ENCODE data around the gene NAA16. TPM values are rescaled to one million over a fixed set of nuclear protein-coding genes. Genes with fewer than 3 reads are reported as not detected.
A peak's percentile ranks its signal among the peaks of the same experiment; 100 is the strongest.

NAA16 gene
- total RNA-seq, 6 experiments from 2014 or later = 5.0 to 9.9 (median 7.6) TPM

GRCh38 chr13:41325752-41326151 lies 14.7 kb downstream of the NAA16 start:
- no peak for ATAC-seq

GRCh38 chr13:41326661-41327060 lies 15.6 kb downstream of the NAA16 start:
- 90% methylated on average over 1 of the region's 1 CpG for WGBS (ENCODE audit: insufficient coverage, low coverage, low lambda C conversion rate, missing lambda C conversion rate)
- intact Hi-C loops (cut with DNase I) = no loop called here
- Histone ChIP-seq H3K36me3 (peaks cover 0 to 29% (median 2%) of the 10 kb centered on the region in 4 donors), H3K4me3 (no peak overlapping the region), H3K9me3 (no peaks in the 10 kb centered on the region), H3K27me3 (no peaks in the 10 kb centered on the region), H3K4me1 (no peaks in the 10 kb centered on the region), H3K27ac (no peak overlapping the region)
- ATAC-seq (no peak), DNase-seq (no peak)
- TF ChIP-seq POLR2A (IDR thresholded peaks at IDR 0.05) (no peak), CTCF (IDR thresholded peaks at IDR 0.05) (no peak)

More at GRCh38 chr13:41325752-41326151, 14.7 kb downstream of the NAA16 start:
- Histone ChIP-seq H3K4me1 (no peaks in the 10 kb centered on the region), H3K27me3 (no peaks in the 10 kb centered on the region), H3K27ac (no peak overlapping the region), H3K9me3 (no peaks in the 10 kb centered on the region), H3K4me3 (no peak overlapping the region), H3K36me3 (peaks cover 0 to 29% (median 2%) of the 10 kb centered on the region in 4 donors)
- 58% methylated on average over 2 of the region's 2 CpGs for WGBS (ENCODE audit: insufficient coverage, low coverage, low lambda C conversion rate, missing lambda C conversion rate)
- no peak for TF ChIP-seq CTCF (IDR thresholded peaks at IDR 0.05)
- no peak for TF ChIP-seq POLR2A (IDR thresholded peaks at IDR 0.05)
- intact Hi-C loops (cut with DNase I) = no loop called here
- DNase-seq = no peak

GRCh38 chr13:41327994-41328790 lies 17.1 kb downstream of the NAA16 start:
- peak in 1 of 4 donors; percentile 22 for ATAC-seq

GRCh38 chr13:41332829-41333228 lies 21.8 kb downstream of the NAA16 start:
- no peak for TF ChIP-seq CTCF (IDR thresholded peaks at IDR 0.05)
- TF ChIP-seq POLR2A (IDR thresholded peaks at IDR 0.05) = no peak
- ATAC-seq (no peak), DNase-seq (no peak)
- Histone ChIP-seq H3K36me3 (peaks cover 0 to 4% (median 0%) of the 10 kb centered on the region in 4 donors), H3K4me3 (no peak overlapping the region), H3K9me3 (no peaks in the 10 kb centered on the region), H3K4me1 (no peaks in the 10 kb centered on the region), H3K27me3 (no peaks in the 10 kb centered on the region), H3K27ac (no peak overlapping the region)
- intact Hi-C loops (cut with DNase I) = no loop called here
- WGBS (ENCODE audit: insufficient coverage, low coverage, low lambda C conversion rate, missing lambda C conversion rate) = 88% methylated on average over 1 of the region's 1 CpG

More at GRCh38 chr13:41327994-41328790, 17.1 kb downstream of the NAA16 start:
- no peak for TF ChIP-seq CTCF (IDR thresholded peaks at IDR 0.05)
- no peak for TF ChIP-seq POLR2A (IDR thresholded peaks at IDR 0.05)
- no peak for DNase-seq
- intact Hi-C loops (cut with DNase I) = no loop called here
- H3K9me3 ChIP-seq = no peaks in the 10 kb centered on the region
- no peak overlapping the region for H3K4me3 ChIP-seq
- H3K27ac ChIP-seq = no peak overlapping the region
- peaks cover 0 to 31% (median 2%) of the 10 kb centered on the region in 4 donors for H3K36me3 ChIP-seq
- H3K4me1 ChIP-seq = no peaks in the 10 kb centered on the region
- 58% methylated on average over 3 of the region's 3 CpGs for WGBS (ENCODE audit: insufficient coverage, low coverage, low lambda C conversion rate, missing lambda C conversion rate)
- no peaks in the 10 kb centered on the region for H3K27me3 ChIP-seq
